ENCODE measurements around the gene IGSF9B.

IGSF9B gene

DNA sequence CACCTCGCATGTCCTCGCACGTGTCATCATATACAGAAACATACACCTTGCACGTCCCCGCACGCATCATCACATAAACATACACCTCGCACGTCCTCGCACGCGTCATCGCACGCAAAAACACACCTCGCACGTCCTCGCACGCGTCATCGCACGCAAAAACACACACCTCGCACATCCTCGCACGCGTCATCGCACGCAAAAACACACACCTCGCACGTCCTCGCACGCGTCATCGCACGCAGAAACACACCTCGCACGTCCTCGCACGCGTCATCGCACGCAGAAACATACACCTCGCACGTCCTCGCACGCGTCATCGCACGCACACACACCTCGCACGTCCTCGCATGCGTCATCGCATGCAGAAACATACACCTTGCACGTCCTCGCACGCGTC is 16.7 kb downstream of the IGSF9B start:
- DNase-seq (ENCODE audit: extremely low read depth in 1 of 2, low read depth in 1 of 2): no peak

DNA sequence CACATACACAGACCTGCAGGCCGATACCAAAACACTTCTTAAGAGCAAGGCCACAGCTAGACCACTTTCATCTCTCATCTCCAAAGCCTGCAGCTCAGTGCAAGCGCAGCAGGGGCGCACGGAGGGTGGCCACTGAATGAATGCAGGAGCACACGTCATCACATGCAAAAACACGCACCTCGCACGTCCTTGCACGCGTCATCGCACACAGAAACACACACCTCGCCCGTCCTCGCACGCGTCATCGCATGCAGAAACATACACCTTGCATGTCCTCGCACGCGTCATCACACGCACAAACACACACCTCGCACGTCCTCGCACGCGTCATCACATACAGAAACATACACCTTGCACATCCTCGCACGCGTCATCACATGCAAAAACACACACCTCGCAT is 17.2 kb downstream of the IGSF9B start:
- DNase-seq (ENCODE audit: extremely low read depth in 1 of 2, low read depth in 1 of 2): no peak

DNA sequence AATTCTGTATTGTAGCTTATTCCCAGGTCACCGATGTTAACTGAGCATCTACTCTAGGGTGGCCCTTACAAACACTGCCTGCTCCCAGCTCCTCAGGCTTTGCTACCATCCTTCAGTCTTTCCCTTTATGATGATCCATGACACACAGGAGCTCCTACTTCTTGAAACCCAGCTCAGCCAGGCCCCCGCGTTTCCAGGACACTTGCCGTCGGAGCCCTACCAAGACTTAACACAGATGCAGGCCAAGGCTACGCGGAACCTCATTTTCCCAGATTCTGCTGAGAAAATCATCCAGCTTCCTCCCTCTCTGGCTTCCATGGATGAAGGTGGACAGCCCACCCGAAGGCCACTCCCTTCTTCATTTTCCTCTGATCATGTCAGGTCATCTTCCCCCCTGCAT is 18.6 kb downstream of the IGSF9B start:
- DNase-seq (ENCODE audit: extremely low read depth in 1 of 2, low read depth in 1 of 2): no peak

DNA sequence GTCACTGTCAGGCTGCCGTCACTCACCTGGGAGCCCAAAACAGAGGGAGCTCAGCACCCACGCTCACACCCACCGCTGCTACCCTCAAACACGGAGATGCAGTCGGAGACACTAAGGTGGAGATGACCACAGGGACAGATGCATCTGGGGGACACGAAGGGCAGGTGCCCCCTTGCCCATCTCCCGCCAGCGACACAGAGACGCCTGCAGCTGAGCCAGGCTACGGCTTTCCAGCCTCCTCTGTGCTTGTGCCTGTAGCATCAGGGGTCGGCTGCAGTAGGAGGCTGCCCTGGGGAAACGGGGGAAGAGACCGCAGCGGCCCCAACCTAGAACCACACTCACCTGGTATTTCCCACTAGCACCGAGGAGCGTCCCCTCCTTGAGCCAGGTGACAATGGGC is 19.3 kb downstream of the IGSF9B start:
- no peak for DNase-seq (ENCODE audit: extremely low read depth in 1 of 2, low read depth in 1 of 2)

DNA sequence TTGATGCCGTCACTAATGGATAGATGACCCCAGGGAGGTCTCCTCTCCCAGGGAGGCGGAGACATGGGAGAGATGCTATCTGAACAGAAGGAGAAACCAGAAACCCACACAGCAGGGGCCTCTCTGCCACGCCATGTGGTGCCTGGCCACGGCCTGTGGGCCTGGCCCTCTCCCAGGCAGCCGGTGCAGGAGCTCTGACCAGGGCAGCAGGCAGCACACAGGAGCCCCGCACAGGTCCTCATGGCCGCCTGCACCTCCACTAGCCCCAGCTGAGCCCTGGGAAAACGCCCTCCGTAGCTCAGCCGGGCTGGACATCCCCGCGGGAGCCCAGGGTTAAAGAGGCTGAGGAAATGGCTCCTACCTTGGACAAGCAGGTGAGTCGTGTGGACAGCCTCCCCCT is 19.8 kb downstream of the IGSF9B start:
- no peak for DNase-seq (ENCODE audit: extremely low read depth in 1 of 2, low read depth in 1 of 2)

DNA sequence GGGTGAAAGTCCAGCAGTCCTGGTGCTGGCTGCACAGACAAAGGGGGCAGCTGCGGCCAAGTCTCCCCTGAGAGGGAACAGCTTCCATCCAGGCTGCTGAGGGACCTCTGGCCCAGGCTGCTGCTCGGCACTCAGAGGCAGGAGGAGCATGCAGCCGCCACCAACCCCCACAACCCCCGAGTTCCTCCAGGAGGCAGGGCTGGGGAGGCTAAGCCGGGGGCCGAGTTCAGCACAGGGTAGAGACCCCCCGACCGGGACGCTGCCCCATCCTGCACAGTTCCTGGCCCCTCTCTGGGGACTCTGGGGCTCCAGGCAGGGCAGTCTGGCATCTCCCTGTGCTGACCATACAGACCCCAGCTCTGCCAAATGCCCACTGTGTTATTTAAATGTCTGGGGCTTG is 20.2 kb downstream of the IGSF9B start:
- DNase-seq (ENCODE audit: extremely low read depth in 1 of 2, low read depth in 1 of 2): no peak

DNA sequence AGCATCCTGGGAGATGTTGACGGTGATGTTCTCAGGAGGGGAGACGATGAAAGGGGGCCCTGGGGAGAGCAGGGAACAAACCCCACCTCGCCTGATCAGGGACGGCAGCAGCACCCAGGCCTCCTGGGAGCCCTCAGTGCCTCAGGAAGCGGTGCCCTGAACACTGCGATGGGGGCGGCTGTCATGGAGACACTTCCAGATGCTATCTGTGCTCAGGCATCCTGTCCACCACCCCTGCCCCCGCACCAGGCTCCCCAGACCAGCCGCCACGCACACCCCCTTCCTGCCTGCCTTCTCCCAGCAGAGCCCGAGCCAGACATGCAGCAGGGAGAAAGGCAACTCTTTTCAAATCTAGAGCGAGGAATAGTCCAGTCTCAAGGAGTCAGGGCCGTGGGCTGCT is 20.6 kb downstream of the IGSF9B start:
- DNase-seq (ENCODE audit: extremely low read depth in 1 of 2, low read depth in 1 of 2): no peak

DNA sequence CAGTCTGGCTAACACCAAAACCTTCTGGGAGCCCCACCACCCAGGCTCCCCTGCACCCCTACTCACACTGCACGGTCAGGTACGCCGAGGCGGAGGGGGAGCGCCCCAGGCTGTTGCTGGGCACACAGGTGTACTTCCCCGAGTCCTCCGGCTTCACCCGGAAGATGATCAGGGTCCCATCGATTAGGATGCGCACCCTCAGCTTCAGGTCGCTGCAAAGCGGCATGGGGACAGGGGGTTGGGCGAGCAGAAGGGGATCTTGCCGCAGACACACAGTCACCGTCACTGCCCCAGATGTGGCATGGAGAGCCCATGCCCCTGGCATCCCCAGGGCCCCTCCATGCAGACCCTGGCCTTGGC is 21.2 kb downstream of the IGSF9B start:
- DNase-seq (ENCODE audit: extremely low read depth in 1 of 2, low read depth in 1 of 2): no peak

DNA sequence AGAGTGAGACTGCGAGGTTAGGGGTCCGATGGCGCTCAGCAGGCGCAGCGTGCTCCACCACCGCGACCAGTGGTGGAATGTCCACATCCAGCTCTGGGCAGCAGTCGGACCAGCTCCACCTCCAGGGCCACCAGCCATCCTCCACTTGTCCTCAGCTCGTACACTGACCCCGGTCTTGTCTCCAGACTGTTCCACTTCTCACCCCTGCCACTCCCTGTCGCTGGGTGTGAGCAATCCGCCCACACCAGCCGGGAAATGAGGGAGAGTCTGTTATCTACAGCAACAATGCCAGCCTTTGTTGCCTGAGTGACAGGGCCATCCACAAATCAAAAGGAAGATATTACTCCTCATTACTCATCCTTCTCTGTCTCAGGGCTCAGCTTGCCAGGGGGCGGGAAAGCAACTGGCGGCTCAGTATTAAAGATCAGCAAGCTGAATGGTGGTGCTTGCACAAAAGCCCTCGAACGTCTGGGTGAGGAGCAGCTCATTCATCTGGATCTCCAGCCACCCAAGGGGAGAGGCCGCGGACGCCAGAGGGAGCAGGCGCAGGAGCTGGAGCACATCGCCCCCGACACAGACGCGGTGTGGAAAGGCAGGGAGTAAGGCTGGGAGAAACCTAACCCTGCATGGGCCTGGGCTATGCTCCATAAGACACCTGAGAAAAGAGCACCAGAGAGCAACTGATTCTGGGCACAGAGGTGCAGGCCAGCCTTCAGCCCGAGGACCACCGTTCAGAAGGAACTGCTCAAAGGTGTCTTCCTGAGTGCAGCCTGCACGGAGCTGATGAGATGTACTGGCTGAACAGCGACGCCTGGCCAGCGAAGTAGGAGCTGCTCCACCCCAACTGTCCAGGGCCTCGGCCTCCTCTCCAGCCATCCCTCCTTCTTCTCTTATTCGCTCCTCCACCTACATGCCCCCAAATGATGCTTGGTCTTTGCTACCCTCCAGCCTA is 21.9 kb downstream of the IGSF9B start:
- DNase-seq (ENCODE audit: extremely low read depth in 1 of 2, low read depth in 1 of 2): no peak

DNA sequence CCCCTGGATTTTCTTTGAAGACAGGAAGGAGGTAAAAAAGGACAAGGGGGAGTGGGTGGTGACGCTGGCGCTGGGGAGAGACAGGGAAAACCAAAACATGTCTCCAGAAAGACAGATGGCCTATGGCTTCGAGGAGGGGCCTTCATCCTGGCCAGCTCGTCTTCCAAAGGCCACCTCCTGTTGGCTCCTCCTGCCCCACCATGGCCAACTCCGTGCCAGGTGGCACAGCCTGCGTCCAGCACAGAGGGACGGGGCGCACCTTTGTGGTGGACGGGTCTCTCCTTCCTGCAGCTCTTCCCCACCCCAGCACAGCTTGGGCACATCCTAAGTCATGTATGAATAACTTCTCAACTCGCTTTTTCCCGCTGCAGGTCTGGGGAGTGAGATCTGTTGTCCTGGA is 22.7 kb downstream of the IGSF9B start:
- DNase-seq (ENCODE audit: extremely low read depth in 1 of 2, low read depth in 1 of 2): no peak

DNA sequence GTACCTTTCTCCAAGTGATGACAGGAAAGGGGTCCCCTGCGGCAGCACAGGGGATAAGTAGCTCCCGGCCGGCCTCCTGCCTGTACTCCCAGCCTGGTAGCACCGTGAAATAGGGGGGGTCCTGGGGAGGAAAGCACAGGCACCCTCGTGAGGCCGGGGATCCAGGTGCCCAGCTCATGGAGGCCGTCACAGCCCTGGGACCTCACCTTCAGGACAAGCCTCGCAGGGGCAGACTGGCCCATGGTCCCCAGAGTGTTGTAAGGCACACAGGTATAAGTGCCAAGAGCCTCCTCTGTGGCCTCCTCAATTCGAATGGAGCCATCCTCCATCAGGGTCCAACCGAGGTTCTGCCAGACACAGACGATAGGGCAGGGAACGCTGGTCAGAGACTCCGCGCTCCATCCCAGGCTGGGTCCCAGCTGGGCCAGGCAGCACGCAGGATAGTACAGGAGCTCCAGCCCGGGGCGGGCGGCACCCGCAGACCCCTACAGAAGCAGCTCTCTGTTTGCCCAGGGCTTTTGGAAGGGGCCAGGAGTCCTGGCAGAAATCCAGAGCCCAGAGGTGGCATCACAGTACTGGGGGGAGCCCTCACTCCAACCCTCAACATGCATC is 25.2 kb downstream of the IGSF9B start:
- no peak for DNase-seq (ENCODE audit: extremely low read depth in 1 of 2, low read depth in 1 of 2)

DNA sequence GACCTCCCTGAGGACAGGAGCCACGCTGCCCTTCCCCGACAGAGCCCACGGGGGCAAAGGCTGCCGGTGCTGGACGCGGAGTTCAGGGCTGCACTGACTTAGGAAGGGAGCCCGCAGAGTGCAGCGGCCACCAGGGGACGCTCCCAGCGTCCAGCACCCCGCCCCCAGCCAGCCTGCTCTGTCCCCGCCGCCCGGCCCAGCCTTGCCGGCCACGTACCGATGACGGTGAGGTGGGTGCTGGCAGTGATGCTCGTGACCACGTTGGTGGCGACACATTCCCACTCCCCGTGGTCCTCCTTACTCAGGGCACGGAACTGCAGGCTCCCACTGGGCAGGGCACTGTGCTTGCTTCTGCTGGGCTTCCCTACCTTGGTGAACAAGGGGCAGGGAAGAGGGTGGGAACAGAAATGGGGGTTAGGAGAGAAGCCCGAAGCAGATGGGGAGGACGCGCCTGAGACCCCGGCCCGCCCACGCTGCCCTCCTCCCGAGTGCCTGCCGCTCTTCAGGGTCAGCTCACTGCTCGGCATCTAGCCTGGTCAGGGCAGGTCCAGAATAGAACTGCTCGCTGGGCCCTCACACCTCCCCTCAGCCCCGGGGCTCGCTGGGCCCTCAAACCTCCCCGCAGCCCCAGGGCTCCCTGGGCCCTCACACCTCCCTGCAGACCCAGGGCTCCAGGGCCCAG is 25.9 kb downstream of the IGSF9B start:
- DNase-seq (ENCODE audit: extremely low read depth in 1 of 2, low read depth in 1 of 2): no peak

DNA sequence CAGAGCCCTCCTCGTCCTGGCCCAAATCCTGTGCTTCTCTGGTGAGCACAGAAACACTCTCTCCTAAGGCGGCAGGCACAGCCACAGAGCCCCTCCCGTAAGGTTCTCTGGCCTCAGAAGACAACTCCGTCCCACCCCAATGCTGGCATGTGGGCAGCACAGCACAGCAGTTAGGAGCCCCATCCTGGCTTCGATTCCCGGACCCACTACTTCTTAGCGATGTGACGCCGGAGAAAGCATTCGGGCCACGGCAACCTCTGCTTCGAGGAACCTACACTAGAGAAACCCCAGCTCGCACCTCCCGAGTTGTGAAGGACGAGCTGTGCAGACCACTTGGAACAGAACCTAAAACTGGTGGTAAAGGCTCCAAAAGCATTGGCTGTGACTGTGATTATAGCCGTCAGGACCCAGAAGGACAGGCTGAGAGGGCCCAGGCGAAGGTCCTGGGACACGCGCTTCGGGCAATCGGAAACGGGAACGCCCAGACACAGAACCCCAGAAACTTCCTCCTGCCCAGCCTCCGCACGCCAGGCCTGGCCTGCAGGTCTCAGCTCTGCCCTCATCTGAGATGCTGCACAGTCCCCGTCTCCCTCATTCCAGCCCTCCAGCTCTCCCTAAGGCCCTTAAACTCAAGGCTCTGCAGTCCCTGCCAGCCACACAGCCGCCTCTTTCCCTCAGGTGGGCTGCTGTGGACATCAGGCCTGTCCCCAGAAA is 26.6 kb downstream of the IGSF9B start:
- DNase-seq (ENCODE audit: extremely low read depth in 1 of 2, low read depth in 1 of 2): no peak

DNA sequence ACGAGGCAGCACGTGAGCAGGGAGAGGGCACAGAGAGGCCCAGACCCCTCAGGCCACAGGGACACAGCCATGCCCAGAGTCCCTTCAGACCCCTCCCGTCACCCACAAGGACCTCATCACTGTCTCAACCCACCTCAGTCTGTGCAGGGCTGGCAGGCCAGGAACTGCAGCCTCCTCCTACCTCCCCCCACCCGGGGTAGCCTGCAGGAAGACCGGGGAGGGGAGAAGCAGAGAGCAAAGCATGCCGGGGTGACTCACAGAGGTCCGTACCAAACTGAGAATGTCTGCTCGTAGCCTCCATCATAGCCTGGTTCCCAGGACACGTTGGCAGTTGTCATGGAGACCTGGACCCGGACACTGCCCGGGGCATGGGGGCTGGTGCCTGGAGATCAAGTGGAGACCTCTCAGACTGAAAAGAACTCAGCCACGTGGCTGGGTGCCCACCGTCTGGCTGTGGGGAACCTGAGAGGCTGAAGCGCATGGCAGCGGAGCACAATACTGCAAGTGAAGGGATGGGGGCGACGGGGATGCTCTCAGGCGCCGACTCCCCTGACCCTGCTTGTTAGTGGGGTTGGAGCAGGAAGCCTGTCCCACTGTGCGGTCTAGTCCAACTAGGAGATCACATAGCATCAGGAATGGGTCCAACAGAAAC is 27.2 kb downstream of the IGSF9B start:
- no peak for DNase-seq (ENCODE audit: extremely low read depth in 1 of 2, low read depth in 1 of 2)

DNA sequence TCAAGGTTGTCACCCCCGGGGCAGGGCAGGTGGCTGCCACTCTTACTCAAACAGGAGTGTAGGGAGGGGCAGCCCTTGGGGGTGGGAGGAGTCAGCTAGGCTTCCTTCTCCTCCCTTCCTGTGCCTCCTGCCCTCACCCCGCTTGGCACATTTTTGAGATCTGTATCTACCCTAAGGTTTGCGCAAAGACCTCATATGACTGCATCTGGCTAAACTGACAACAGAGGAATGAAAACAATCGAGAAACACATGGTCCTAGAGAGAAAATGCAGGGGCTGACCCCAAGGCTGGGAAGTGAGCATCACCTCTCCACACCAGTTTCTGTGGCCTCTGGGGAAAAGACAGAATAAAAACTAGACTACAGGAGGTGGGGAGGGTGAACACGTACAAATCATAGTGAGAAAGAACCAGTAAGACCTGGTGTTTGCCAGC is 28.1 kb downstream of the IGSF9B start:
- DNase-seq (ENCODE audit: extremely low read depth in 1 of 2, low read depth in 1 of 2): peak; percentile 57 to 89

DNA sequence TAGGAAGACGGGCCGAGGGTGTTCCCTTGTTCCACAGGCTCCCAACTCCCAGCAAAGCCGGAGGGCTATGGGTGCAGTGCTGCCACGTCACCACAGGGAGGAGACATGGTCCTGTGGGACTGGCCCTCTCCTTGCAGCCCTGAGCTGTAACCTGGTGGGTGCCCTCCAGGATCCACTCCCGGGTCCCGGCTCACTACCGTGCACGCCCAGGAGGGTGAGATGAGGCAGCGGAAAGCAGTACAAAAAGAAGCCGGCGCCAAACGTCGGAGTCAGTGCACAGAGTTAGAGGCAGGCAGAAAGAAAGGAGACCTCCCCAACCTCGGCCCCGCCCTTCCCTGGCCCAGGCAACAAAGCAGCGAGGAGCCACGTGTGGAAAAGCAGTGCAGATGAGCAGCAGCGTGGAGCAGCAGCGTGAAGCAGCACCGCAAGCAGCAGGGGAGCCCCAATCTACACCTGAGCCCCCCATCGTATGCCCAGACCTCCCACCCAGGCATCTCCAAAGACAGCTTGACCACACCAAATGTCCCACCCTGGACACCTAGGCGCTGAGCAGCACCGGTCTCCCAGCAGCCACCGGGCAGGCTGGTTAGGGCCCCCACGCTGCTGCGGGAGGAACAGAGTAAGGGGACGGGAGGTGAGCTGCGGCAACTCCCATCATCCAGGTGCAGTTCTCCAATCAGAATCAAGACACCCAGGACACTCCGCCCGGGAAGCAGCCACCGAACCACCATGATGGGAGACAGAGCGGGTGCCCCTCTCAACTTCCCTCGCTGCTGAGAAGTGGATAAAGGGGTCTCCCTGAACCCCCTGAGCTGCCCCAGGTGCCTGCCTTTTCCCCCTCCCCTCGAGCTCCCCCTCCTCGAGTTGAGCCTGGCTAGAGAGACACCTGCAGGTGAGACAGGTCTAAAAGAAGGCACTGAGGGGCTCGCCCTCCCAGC is 28.8 kb downstream of the IGSF9B start:
- peak in 1 of 2 donors; percentile 64 for DNase-seq (ENCODE audit: extremely low read depth in 1 of 2, low read depth in 1 of 2)

DNA sequence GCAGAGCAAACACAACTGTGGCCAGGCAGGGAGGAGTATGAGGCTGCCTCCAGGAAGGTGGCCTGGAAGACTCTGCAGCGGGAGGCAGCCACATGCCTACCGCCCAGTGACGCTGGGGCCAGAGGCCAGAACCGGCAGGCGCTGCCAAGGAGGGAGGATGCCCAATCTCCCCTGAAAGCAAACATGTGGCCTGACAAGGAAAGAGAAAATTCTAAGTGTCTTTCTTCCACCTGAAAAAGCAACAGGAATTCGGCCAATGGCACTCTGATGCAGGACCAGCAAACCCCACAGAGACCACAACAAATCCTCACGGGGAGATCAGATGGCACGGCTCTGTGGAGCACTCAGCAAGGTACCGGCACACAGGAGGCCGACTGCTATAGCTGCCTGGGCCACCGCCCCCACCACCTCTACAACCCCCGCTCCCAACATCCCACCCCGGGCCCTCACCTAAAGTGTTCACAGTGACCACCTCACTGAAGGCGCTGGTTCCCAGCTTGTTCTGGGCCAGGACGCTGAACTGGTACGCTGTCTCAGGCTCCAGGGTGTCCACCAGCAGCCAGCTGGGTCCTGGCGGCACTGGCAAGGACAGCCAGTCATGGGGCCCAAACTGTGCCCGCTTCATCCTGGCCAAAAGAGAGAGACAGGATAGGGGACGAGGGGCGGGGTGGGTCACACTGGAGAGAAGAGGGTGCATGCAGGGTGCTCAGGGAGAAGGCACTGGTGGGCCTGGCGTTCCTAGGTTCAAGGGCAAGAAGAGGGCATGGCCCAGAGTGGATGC is 30.1 kb downstream of the IGSF9B start:
- DNase-seq (ENCODE audit: extremely low read depth in 1 of 2, low read depth in 1 of 2): no peak

DNA sequence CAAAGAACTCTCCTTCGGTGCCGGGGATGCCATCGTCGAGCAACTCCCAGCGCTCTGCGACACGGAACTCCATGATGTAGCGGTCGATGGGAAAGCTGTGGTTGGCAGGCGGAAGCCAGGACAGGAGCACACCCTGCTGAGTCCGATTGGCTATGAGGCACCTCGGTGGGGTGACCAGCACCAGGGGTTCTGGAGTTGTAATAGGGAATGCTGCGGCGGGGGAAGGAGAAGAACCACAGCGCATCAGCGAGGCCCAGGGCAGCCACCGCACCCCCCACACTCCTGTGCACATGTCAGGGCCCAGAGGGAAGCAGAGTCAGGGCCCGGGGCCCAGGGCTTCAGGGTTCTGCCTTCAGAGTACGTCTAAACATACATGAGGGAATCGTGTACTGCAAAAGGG is 31.0 kb downstream of the IGSF9B start:
- DNase-seq (ENCODE audit: extremely low read depth in 1 of 2, low read depth in 1 of 2): no peak

DNA sequence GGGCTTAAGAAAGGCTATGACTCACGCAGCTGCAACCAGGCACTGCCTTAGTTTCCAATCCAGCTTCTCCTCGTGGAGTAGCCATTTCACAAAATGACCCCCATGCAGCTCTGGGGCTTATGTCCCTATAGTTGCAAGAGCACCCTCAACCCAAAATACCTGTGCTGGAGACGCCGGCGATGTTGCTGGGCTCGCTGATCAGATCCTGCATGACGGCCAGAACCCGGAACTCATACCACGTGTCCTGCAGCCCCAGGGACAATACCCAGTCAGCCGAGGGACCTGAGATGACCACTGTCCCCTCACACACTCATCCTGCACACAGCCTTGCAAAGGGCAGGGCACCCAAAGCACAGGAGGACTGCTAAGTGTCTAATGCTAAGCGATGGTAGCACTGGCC is 32.1 kb downstream of the IGSF9B start:
- DNase-seq (ENCODE audit: extremely low read depth in 1 of 2, low read depth in 1 of 2): no peak

Data from stimulated activated CD8-positive, alpha-beta memory T cell treated with anti-CD3 and anti-CD28 coated beads, Interleukin-7, amount 100 ng/mL, for 48 hours (primary cell).